Islet precursor cell (in vitro differentiated cells): Measurements from ENCODE around the gene AQP2.
"Not testable (repeated sequence)": the region's sequence is repeated elsewhere in the genome, so short reads cannot be mapped to it uniquely, and the experiment has no call there.

Experiments used
- DNase-seq: peaks from one replicate; pipeline ENCODE4 v3.0.0-alpha.2; 2018

Gene AQP2

DNA sequence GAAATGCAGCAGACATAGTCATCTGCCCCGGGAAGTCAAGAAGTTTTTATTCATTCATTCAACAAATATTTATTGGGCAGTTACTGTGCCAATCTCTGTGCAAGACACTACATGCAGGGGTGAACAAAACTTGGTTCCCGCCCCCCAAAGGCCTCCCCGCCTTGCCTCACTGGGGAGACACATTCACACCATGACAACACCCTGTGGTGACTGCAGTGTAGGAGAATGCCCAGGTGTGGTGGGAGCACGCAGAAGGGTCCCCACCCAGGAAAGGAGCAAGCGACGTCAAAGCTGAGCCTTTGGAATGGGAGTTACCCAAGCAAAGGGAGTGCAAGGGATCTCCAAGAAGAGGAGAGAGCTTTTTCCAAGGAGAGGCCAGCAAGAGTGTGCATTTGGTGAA lies 20.6 kb downstream of the AQP2 start:
- DNase-seq = no peak

DNA sequence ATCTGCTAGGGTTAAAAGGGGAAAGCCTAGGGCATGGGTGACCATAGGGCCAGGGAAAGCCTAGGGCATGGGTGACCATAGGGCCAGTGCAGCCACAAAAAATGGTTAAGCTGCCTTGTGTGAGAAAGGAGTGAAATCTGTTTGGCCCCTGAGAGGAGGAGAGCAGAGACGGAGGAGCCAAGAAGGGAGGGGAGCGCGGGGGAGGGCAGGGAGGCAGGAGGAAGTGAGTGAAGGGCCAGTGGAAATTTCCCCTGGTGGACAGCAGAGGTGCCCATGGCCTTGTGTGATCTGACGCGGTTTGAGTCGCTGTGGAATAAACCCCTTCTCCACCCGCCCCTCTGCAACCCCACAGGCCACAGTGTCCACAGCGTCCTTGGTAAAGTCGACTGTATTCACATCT lies 21.6 kb downstream of the AQP2 start:
- DNase-seq = no peak

DNA sequence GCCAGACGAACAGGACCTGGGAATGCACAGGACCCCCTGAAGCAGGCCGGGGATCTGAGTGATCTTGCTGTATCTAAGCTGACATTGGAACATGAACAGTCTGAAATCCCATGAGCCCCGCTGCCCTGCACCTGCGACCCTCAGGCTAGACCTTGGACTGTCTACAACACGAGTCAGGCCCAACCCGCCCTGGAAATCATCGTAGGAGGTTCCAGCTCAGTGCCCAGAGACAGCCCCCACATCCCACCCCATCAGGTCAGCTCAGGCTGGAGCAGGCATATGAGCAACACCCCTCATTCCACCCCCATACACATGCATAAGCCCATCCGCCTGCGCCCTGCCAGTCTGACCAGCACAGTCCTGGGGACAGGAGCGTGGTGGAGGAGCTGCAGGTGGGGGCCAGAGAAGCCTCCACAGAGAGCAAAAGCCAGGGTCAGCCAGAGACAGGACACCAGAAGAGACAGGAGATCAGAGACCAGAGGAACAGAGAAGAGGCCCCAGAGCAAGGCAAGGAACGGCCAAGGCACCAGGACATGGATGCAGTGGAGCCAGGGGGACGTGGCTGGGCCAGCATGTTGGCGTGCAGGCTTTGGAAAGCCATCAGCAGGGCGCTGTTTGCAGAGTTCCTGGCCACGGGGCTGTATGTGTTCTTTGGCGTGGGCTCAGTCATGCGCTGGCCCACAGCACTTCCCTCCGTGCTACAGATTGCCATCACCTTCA lies 22.3 kb downstream of the AQP2 start, which contains the start of gene AQP6:
TSS of gene AQP6 (plus strand) at position 307 of the 720 bp plus-strand sequence. CDS start at position 534, 227 bp downstream.
- no peak for DNase-seq

DNA sequence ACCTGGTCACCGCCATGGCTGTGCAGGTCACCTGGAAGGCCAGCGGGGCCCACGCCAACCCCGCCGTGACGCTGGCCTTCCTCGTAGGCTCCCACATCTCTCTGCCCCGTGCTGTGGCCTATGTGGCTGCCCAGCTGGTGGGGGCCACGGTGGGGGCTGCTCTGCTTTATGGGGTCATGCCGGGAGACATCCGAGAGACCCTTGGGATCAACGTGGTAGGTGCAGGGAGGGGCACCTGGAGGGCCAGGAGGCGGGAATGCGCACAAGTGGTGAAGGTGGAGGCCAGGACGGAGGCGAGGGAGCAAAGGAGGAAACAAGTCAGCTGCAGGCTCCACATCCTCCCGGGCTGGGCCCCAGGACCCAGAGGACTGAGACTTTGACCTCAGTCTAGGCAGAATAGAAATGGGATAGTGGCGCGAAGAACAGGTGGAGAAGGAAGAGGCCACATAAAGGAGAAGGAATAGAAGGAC lies 22.9 kb downstream of the AQP2 start:
- DNase-seq = no peak

DNA sequence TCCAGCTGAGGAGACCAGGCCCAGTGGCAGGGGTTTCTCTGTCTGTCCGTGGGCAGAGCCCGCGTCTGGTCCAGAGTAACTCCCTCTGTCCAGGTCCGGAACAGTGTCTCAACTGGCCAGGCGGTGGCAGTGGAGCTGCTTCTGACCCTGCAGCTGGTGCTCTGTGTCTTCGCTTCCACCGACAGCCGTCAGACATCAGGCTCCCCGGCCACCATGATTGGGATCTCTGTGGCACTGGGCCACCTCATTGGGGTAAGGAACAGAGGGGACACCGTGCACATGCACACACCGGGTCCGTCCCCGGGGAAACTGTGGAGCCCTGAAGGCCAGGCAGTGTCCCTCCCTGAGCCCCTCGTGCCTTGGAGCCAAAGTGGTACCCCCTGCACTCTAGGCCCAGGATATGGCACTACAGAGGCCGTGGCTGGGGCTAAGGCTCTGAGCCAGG lies 23.7 kb downstream of the AQP2 start:
- peak; percentile 86 for DNase-seq

DNA sequence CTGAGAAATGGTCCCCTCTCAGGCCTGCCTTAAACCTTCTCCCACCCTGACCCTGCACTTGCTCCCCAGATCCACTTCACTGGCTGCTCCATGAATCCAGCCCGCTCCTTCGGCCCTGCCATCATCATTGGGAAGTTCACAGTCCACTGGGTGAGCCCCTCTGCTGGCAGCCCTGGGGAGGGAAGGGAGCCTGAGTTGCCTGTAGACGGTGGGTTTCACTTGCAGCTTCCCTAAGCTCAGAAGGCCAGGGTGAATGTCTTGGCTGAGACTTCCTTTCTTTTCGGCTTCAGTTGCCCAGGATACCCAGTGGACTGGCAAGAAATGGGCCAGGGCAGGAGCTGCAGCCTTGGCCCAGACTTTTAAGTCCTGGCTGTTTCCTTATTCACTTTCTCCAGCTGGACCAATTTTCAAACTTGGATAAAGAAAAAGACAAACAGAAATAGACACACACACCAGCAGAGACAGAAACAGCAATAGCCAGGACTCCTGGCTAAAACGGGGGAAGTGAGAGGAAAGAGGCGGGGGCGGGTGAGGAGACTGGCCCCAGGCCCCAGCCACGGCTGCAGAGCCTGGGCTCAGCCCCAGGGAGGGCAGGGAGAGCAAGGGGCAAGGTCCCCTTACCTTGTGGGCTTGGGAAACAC lies 24.3 kb downstream of the AQP2 start:
- no peak for DNase-seq

DNA sequence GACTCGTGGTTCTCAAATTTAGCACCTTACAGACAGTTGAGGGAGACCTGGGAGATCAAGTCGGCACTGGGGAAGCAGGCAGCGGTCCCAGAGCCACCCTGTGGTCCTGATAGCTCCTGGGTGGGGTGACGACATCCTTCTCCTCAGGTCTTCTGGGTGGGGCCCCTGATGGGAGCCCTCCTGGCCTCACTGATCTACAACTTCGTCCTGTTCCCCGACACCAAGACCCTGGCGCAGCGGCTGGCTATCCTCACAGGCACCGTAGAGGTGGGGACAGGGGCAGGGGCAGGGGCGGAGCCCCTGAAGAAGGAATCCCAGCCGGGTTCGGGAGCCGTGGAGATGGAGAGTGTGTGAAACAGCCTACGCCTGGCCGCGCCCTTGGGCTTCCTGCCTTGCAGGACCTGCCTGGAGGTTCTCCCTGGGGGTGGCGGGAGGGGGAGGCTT lies 24.8 kb downstream of the AQP2 start:
- DNase-seq = peak; percentile 61

DNA sequence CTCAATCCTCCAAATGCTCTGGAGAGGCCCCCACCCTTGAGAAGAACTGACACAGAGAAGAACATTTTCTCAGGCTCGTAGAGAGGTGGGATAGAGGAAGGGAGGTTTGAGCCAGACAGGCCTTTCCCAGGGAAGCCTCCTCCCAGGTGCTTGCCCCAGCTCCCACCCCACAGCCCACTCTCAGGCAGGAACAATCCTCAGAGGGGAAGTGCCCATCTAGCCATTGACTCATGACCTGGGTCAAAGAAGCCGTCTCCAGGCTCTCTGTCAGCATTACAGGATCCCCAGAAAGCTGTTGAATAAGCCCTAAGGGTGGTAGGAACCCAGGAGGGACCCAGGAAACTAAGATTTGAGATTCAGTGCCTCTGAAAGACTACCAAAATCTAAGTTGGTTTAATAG lies 26.0 kb downstream of the AQP2 start:
- no peak for DNase-seq

DNA sequence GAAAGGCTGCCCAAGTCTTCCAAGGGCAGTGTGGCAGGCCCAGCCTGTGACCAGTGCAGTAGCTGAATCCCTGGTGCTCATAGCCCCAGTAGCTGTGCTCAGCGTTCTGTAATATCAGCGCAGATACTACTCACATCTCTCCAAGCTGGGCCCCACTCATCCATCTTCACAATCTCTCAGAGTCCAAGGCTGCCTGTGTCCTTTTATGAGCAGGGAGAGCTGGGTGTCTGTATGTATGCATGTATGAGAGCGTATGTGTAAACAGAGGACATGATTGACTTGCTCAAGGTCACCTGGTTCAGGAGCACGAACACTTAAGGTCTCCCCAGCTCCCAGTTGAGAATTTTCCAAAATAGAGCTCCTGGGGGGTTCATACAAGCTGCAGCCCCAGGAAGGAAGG lies 27.6 kb downstream of the AQP2 start:
- DNase-seq = no peak

DNA sequence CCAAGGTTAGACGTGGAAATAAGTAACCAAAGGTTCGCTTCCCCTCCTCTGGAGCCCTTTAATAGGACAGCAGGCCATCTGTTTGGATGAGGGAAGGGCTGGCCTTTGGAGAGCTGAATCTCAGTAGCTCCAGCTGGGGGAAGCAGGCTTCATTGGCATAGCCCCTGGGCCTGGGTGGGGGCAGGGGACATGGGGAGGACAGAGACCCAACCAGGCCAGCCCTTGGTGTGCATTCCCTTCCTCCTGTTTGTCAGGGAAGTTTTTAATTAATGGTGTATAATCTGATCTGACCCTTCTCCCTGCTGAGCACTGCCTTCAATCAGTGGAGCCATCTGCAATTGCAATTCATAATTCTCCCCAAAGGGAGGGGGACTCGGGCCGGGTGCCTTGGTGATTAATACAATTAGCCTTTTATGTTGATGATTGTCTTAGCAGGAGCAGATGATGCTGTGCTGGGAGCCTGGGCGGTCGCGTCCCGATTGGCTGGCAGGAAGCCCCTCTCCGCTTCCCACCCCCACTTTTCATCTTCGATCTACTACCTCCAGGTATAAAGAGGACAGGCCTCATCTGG lies 28.6 kb downstream of the AQP2 start:
- no peak for DNase-seq

DNA sequence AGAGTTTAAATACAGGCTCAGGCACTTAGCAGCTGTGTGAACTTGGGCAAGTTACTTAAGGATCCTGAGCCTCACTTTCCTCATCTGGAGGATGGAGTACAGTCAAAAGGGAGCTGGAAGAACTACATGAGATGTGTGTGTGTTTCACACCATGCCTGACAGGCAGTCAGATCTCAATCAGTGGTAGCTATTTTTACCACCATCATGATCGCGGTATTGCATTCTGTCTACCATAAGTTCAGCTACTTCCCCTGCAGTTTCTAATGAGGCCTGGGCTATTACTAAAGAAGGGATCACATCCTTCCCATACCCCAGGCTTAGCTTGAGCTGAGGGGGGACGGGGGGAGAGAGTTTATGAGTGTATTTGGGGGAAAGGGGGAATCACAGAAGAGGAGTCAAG lies 29.3 kb downstream of the AQP2 start:
- no peak for DNase-seq

DNA sequence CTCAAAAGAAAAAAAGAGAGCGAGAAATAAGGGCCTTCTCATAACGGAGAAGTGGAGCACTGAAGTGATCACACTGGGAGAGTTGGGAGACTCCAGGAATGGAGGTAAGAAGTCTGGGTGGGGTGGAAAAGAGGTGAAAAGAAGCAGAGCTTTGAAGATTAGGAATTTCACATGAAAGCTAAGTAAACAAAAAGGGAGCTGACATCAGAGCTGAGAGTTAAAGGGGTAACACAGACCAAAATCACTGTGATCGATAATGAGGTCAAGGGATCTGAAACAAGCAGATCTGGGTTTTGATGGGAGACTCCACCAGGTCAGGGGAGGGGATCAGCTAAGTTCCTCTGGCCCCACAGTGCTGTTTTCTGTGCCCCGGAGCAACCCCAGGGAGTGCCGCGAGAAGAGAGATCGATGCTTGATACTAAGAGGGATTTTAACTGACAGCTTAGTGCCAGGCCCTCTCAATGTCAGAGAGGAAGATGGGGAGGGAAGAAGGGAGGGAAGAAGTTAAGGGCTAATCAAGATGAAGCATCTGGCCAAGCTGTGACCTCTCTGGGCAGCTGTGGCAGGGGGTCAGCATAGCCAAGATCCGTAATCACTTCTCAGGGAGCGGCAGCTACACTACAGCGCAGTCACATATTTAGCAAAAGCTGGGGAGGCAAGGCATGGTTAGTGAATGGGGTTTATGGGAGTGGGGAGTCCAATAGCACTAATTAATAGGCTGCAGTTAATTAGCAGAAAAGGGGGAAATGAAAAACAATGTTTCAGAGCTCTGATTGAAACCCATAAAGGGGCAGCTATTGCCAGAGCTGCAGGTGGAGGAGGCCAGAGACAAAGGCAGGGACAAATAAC lies 30.2 kb downstream of the AQP2 start:
- no peak for DNase-seq

DNA sequence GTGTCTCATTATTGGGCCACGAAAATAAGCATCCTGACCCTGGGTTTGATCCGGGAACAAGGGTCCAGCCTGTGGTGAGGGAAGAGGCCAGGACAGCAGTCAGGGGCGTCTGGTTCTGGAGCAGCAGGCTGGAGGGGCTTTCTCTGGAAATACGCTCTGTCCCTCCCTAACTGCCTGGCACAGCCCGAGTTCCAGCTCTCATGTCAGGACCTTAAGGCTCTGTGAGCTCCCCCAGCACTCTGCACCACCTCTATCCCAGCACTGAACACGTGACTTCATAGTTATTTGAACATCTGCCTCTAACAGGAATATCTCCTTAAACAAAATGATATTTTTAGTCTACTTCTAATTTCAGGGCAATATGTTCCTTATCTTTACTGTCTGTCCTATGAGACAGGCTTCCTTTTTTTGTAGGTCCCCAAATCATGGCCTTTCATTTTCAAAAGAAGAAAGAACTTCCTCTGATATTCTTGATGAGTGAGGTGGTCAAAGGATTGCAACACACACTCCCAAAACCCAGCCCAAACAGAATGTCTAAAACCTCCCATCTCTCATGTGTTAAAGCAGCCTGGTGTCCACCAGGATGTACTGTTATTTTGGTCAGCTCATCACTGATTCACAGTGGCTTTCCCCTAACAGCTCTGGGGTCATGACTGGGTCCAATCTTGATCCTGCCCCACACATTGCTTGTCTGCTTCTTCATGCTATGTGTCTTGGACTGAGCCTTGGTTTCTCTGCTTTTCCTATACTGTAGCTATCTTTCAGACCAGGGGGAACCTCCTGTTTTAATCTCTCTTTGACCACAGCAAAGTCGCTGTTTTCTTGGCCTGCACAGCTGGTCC lies 31.9 kb downstream of the AQP2 start:
- peak; percentile 54 for DNase-seq

DNA sequence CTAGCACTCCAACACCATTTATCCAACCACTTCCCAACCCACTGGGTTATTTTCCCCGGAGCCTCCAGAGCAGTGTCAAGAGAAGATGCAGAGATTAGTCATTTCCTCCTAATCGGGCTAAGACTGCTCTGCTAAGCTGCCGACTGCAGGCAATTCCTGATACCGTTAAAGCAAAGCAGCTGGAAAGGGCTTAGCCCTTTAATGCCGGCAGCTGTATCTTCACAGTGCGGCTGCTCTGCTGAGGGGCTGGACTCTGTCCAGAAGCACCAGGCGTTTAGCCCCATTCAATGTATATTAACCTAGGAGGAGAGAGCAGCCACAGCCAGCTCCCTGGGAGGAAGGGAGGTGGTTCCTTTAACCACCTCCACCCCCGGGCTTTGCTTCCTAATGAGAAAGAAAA lies 33.4 kb downstream of the AQP2 start:
- DNase-seq = peak; percentile 91

DNA sequence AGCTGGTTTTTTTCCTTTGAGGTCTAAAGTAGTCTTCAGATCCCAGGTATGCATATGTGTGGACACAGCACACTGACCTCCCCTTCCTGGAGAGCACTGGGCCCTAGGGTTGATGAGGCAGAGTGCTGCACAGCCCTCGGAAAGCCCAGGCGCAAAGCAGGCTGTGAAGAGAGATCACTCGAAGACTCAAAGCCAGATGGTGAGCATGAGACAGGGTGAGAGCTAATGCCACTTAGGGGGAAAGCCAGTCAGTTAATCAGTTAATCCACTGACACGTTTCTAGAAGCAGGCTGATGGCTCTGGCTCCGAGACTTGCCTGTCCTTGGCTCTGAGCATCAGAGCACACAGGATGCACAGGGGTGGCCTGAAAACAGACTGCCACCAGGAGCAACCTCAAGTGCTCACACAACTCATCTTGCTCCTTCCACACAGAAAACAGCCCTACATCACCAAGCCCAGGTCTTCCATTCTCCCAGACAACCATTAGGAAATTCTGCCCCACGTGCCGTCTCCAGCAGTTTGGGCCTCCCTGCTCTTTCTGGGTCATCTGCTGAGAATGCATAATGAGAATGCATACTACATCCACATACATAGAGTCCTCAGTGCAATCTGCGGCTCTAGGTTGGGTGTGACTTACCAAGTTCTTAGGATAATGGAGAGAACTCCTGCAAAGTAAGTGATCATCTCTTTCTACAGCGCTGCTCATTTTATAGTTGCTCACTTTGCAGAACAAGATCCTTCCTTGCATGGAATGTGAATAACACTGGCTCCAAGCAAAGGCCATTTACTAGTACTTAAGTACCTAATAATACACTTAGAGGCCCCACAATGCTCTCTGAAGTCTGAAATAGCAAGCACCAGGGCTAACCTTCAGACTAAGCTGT lies 34.2 kb downstream of the AQP2 start:
- peak; percentile 72 for DNase-seq

DNA sequence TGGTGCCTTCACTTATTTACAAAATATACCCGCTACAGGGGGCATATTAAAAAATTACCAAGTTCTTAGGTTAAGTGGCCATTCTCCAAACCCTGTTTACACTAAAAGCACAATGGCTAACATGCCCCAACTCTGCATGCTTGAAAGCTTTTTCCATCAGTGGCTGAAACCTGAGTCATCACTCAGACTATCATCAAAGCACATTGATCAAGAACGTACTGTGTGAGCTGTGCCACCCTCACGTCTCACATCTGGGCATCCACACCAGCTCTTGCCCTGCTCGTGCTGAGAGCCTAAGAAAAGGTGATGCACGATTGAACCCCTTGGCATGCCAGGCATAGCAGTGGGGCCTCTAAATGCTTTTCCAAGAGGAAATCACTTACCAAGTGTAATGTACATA lies 35.4 kb downstream of the AQP2 start:
- DNase-seq = no peak

DNA sequence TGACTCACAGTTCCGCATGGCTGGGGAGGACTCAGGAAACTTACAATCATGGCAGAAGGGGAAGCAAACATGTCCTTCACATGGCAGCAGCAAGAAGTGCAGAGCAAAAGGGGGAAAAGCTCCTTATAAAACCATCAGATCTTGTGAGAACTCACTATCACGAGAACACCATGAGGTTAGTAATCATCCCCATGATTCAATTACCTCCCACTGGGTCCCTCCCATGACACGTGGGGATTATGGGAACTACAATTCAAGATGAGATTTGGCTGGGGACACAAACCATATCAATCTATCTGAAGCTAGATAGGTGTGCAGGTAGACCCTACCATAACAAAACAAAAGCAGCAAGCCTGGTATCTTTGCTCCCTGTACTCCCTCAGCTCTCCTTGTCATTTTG lies 35.9 kb downstream of the AQP2 start:
- DNase-seq = not testable (repeated sequence)

DNA sequence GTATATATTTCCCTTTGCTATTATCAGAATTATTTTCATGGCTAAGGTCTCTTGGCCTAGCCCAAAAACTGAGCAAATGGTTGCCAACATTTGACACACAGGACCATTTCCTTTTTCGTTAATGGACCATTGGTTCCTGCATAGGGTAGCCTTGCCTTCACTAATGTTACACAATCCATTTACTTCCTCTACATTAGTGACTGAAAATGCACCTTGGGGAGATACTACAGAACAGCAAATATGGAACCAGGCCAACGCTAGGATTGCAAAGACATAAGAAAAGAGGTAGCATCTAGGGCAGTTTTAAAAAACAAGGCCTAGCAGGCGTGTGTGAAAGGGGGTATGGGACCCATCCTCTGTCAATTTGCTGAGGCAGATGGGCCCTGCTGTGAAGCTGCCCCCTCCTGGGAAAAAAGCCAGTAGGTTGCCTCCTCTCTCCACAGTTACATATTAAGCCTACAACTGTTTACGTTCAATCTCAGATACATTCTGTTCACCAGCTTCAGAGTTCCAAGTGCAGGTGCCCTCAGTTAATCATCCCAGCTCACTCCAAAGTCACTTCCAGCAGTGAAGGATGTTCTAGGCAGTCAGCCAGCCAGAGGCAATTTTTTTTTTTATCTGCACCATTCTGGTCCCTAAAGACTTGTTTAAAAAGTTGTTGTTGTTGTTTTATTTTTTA lies 37.2 kb downstream of the AQP2 start:
- DNase-seq = no peak

DNA sequence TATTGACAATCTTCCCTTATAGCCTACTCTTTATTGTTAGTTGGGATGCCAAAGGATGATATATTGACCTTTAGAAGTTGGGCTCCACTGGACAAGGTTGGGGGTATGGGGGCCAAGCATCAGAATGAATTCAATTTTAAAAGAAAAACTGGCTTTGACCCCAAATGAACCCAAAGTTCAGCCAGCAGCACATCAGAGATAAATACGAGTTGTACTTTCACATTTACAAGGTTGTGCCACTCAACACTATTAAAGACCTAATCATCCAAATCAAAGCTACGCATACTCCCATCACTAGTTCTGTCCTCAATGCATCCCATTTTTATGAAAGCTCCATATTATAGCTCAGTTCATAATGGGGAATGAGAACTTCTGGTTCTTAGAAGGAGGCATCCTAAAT lies 38.9 kb downstream of the AQP2 start:
- not testable (repeated sequence) for DNase-seq

DNA sequence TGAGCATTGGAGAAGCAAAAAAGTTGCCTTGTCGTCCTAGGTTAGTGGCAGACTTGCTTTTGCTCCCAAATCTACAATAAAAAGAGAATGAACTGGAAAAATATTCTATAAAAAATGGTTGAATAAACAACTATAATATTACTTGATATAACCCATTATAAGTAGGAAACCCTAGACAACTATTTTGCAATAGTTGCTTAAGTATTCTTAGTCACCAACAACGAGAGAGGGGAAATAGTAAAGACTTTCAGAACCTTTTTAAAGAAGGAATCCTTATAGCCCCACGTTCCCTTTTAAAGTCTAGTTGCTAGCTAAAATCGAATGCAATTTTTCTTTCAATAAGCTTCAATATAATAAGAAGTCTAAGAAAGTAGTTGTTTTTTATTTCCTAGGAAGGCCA lies 39.7 kb downstream of the AQP2 start:
- DNase-seq = no peak

DNA sequence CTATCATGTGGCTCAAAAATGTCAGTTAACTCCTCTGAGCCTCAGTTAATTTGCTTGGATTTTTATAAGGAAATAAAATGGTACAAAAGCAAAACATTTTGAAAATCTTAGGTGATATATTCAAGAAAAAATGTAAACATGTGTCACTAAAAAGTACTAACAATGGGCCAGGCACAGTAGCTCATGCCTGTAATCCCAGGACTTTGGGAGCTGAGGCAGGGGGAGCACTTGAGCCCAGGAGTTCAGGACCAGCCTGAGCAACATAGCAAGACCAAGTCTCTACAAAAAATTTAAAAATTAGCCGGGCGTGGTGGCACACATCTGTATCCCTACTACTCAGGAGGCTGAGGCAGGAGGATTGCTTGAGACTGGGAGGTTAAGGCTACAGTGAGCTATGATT lies 47.9 kb downstream of the AQP2 start:
- DNase-seq = peak; percentile 55
